Astrocyte (in vitro differentiated cells and primary cell): ENCODE measurements around the gene RIGI. TPM values are rescaled to one million over a fixed set of nuclear protein-coding genes. Genes with fewer than 3 reads are reported as not detected.

Source experiments
- DNase-seq: peaks from one replicate; pipeline ENCODE4 v3.0.0-alpha.2; 2010; ENCODE audit warnings: low read depth
- FAIRE-seq: peaks from 2 replicates; lab custom pipeline; 2011; peaks lifted over from hg19 to GRCh38; lab: Jason Lieb, UNC
- H2AFZ ChIP-seq: 2 replicates; pipeline ENCODE4 v1.6.0; 2012; ENCODE audit warnings: low read depth, low read length, inconsistent platforms
- H3K27ac ChIP-seq: 2 replicates; pipeline ENCODE4 v1.5.1; 2011; ENCODE audit warnings: low read depth, low read length, inconsistent platforms
- H3K27me3 ChIP-seq: 2 replicates; pipeline ENCODE4 v1.6.0; 2011; ENCODE audit warnings: low read length, inconsistent platforms; ENCODE audit not compliant: insufficient read depth
- H3K36me3 ChIP-seq: 2 replicates; pipeline ENCODE4 v1.5.1; 2011; ENCODE audit warnings: low read length, inconsistent platforms; ENCODE audit not compliant: insufficient read depth
- H3K4me1 ChIP-seq: 2 replicates; pipeline ENCODE4 v1.5.1; 2011; ENCODE audit warnings: low read length, inconsistent platforms; ENCODE audit not compliant: insufficient read depth
- H3K4me2 ChIP-seq: 2 replicates; pipeline ENCODE4 v1.6.0; 2012; ENCODE audit warnings: low read length, inconsistent platforms
- H3K4me3 ChIP-seq: 2 replicates; pipeline ENCODE4 v1.5.1; 2011; ENCODE audit warnings: low read depth, mild to moderate bottlenecking, low read length, inconsistent platforms; ENCODE audit not compliant: insufficient read depth
- H3K79me2 ChIP-seq: 2 replicates; pipeline ENCODE4 v1.6.0; 2012; ENCODE audit warnings: mild to moderate bottlenecking, low read length, inconsistent platforms; ENCODE audit not compliant: insufficient read depth
- H3K9ac ChIP-seq: 2 replicates; pipeline ENCODE4 v1.6.0; 2012; ENCODE audit warnings: mild to moderate bottlenecking, low read length, inconsistent platforms
- H3K9me3 ChIP-seq: 2 replicates; pipeline ENCODE4 v1.5.1; 2012; ENCODE audit warnings: low read depth, mild to moderate bottlenecking, low read length, inconsistent platforms; ENCODE audit not compliant: insufficient read depth
- H4K20me1 ChIP-seq: 2 replicates; pipeline ENCODE4 v1.6.0; 2012; ENCODE audit warnings: low read length, inconsistent platforms; ENCODE audit not compliant: insufficient read depth
- H3K27ac Mint-ChIP-seq: one replicate; pipeline ENCODE4 v1.8.0; 2021; ENCODE audit warnings: mild to moderate bottlenecking, mixed read lengths; ENCODE audit not compliant: unreplicated experiment
- H3K27me3 Mint-ChIP-seq: one replicate; pipeline ENCODE4 v1.8.0; 2021; ENCODE audit warnings: low read depth, mixed read lengths; ENCODE audit not compliant: unreplicated experiment
- H3K36me3 Mint-ChIP-seq: one replicate; pipeline ENCODE4 v1.8.0; 2021; ENCODE audit warnings: low read depth, mixed read lengths; ENCODE audit not compliant: unreplicated experiment
- H3K4me1 Mint-ChIP-seq: one replicate; pipeline ENCODE4 v1.8.0; 2021; ENCODE audit warnings: low read depth, mixed read lengths; ENCODE audit not compliant: unreplicated experiment
- H3K4me3 Mint-ChIP-seq: one replicate; pipeline ENCODE4 v1.8.0; 2021; ENCODE audit warnings: mild to moderate bottlenecking, moderate library complexity, mixed read lengths; ENCODE audit not compliant: unreplicated experiment
- H3K9me3 Mint-ChIP-seq: one replicate; pipeline ENCODE4 v1.8.0; 2021; ENCODE audit warnings: mild to moderate bottlenecking, mixed read lengths; ENCODE audit not compliant: unreplicated experiment
- EZH2 ChIP-seq: IDR thresholded peaks from 2 replicates; pipeline ENCODE4 v1.6.1; 2012; ENCODE audit warnings: mild to moderate bottlenecking, low read length, inconsistent platforms; ENCODE audit not compliant: insufficient read depth
- total RNA-seq: library from RNA; stranded (reverse); gene quantifications from 2 replicates; pipeline ENCODE4 v1.2.1, GENCODE V29; 2021
- TF ChIP-seq, protein P1 (sequence below): IDR thresholded peaks from 2 replicates; pipeline ENCODE4 v1.5.1; 2011; ENCODE audit warnings: low read depth, mild to moderate bottlenecking, inconsistent platforms, low read length, moderate library complexity; ENCODE audit not compliant: insufficient read depth

Gene RIGI
- total RNA-seq, 1 donor from 2014 or later = 164 TPM

DNA sequence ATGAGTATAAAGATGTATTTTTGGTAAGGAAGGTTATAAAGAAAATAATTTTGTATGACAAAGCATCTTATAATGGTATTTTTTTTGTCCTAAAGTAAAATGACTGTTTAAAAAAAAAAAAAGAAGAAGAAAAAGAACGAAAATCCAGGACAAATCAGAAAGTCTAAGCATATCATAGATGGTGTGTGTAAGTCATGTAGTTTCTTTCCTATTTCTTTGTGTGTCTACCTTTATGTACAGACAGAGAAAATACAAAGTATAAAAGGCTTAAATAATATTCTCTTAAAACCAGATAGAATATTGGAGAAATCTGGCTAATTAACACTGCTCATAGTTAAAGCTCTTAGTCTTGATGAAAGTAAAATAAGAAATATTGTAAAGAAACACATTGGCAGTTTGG is 7.7 kb downstream of the RIGI start:
- Histone ChIP-seq H3K9me3 (no peaks in the 10 kb centered on the region), H3K27me3 (no peaks in the 10 kb centered on the region), H3K36me3 (no peaks in the 10 kb centered on the region), H3K4me1 (no peaks in the 10 kb centered on the region), H3K4me3 (no peak overlapping the region), H3K27ac (no peak overlapping the region), H3K4me2 (no peak overlapping the region), H3K79me2 (peaks cover 16% of the 10 kb centered on the region), H2AFZ (no peak overlapping the region), H3K9ac (no peak overlapping the region), H4K20me1 (peaks cover 4% of the 10 kb centered on the region)
- Mint-ChIP-seq H3K4me3 (peak overlapping the region; percentile 84), H3K9me3 (peaks cover 2% of the 10 kb centered on the region), H3K27ac (no peak overlapping the region), H3K27me3 (no peaks in the 10 kb centered on the region), H3K4me1 (peaks cover 31% of the 10 kb centered on the region), H3K36me3 (peaks cover 38% of the 10 kb centered on the region)
- DNase-seq = no peak
- FAIRE-seq = no peak
- TF ChIP-seq EZH2 = no peak
- TF ChIP-seq, protein P1, sequence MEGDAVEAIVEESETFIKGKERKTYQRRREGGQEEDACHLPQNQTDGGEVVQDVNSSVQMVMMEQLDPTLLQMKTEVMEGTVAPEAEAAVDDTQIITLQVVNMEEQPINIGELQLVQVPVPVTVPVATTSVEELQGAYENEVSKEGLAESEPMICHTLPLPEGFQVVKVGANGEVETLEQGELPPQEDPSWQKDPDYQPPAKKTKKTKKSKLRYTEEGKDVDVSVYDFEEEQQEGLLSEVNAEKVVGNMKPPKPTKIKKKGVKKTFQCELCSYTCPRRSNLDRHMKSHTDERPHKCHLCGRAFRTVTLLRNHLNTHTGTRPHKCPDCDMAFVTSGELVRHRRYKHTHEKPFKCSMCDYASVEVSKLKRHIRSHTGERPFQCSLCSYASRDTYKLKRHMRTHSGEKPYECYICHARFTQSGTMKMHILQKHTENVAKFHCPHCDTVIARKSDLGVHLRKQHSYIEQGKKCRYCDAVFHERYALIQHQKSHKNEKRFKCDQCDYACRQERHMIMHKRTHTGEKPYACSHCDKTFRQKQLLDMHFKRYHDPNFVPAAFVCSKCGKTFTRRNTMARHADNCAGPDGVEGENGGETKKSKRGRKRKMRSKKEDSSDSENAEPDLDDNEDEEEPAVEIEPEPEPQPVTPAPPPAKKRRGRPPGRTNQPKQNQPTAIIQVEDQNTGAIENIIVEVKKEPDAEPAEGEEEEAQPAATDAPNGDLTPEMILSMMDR = no peak

DNA sequence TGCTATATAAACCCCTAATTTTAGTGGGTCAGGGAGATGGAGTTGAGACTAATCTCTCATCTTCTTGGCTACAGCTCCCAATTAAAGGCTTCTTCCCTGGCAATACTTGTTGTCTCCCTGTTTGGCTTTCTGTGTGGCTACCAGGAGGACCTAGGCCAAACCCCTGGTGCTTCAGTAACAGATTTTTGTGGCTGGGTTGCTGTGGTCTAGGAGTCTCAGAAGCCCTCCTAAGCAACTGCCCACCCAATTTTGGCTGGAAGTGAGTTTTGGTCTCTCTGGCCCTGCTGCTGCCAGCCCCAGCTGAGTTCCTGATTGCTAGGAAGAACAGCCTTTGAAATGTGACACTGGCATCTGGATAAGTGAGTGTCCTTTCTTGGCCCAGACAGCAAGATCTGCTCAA is 9.8 kb downstream of the RIGI start:
- Mint-ChIP-seq H3K9me3 (peaks cover 2% of the 10 kb centered on the region), H3K27me3 (no peaks in the 10 kb centered on the region), H3K4me1 (peaks cover 39% of the 10 kb centered on the region), H3K36me3 (peaks cover 28% of the 10 kb centered on the region), H3K27ac (peak overlapping the region; percentile 82), H3K4me3 (peak overlapping the region; percentile 73)
- no peak overlapping the region for H3K4me2 ChIP-seq
- peaks cover 9% of the 10 kb centered on the region for H3K79me2 ChIP-seq
- no peak overlapping the region for H3K9ac ChIP-seq
- no peaks in the 10 kb centered on the region for H3K36me3 ChIP-seq
- DNase-seq (no peak), FAIRE-seq (no peak)
- no peaks in the 10 kb centered on the region for H3K9me3 ChIP-seq
- H2AFZ ChIP-seq = no peak overlapping the region
- H3K4me1 ChIP-seq = no peaks in the 10 kb centered on the region
- TF ChIP-seq EZH2 = no peak
- TF ChIP-seq, protein P1 = no peak
- no peak overlapping the region for H3K4me3 ChIP-seq
- H4K20me1 ChIP-seq = no peaks in the 10 kb centered on the region
- H3K27me3 ChIP-seq = no peaks in the 10 kb centered on the region
- H3K27ac ChIP-seq = no peak overlapping the region

DNA sequence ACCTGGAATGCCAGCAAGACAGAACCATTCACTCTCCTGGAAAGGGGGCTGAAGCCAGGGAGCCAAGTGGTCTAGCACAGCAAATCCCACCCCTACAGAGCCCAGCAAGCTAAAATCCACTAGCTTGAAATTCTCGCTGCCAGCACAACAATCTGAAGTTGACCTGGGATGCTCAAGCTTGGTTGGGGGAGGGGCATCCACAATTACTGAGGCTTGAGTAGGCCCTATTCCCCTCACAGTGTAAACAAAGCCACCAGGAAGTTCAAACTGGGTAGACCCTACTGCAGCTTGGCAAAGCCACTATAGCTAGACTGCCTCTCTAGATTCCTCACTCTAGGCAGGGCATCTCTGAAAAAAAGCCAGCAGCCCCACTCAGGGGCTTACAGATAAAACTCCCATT is 17.3 kb downstream of the RIGI start:
- DNase-seq (no peak), FAIRE-seq (no peak)
- Histone ChIP-seq H3K27me3 (no peaks in the 10 kb centered on the region), H3K4me1 (no peaks in the 10 kb centered on the region), H3K4me3 (no peak overlapping the region), H3K9me3 (no peaks in the 10 kb centered on the region), H3K27ac (no peak overlapping the region), H4K20me1 (no peaks in the 10 kb centered on the region), H3K79me2 (no peaks in the 10 kb centered on the region), H2AFZ (no peak overlapping the region), H3K36me3 (no peaks in the 10 kb centered on the region), H3K4me2 (no peak overlapping the region), H3K9ac (no peak overlapping the region)
- H3K27ac Mint-ChIP-seq = no peak overlapping the region
- no peaks in the 10 kb centered on the region for H3K9me3 Mint-ChIP-seq
- TF ChIP-seq, protein P1 = no peak
- TF ChIP-seq EZH2 = no peak
- no peaks in the 10 kb centered on the region for H3K27me3 Mint-ChIP-seq
- H3K4me3 Mint-ChIP-seq = peak overlapping the region; percentile 20
- peaks cover 24% of the 10 kb centered on the region for H3K36me3 Mint-ChIP-seq
- peaks cover 55% of the 10 kb centered on the region for H3K4me1 Mint-ChIP-seq
